Measurements from ENCODE around the gene OOSP4A. TPM values are rescaled to one million over a fixed set of nuclear protein-coding genes. Genes with fewer than 3 reads are reported as not detected.

OOSP4A gene
- total and polyA plus RNA-seq, 2 of the 4 experiments (the other 2 are of a cell fraction): not detected

DNA sequence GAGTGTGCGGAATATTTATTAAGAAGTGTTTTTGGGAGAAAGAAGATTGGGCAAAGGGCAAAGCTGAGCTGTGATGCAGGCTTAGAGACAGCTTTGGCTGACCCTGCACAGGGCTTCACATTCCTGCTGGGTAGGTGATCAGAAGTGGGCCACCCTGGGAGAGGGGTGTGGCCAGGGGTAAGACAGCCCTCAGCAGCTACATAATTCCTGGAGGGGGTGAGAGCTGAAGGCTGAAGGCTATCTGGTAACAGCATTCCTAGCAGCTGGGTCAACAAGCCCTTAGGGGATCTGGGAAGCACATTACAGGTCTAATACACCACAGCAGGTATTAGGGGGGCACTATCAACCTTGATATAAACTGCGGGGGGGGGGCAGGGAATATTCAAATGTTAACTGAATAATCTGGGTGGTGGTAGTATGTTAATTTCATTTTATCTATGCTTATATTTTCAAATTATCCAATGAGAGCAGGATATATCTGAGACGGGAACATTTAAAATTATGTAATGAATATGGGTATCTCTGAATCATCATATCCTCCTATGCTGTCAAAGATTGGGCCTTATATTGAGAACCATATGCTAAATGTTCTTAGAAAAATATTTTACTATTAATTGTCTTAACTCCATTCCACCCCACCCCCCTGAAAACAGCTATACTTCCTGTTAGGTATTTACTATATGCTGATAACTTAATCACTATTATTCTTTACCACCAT is 19.7 kb upstream of the OOSP4A start:
- ATAC-seq (ENCODE audit: low read depth) (no peak), DNase-seq (no peak)
- no peak overlapping the region for H2BK120ac ChIP-seq (ENCODE audit: low read depth, low read length)
- intact Hi-C loops (cut with micrococcal nuclease) (no loop called here), dilution Hi-C loops (cut with HindIII; ENCODE audit: low sequenced_read_pairs, unreplicated experiment) (no loop called here), in situ Hi-C loops (cut with MboI; ENCODE audit: low sequenced_read_pairs) (no loop called here)
- H4K20me1 ChIP-seq (ENCODE audit: insufficient read depth, low read length): no peaks in the 10 kb centered on the region
- no peak overlapping the region for H3K4ac ChIP-seq (ENCODE audit: low read depth, low read length)
- no peak overlapping the region for H4K8ac ChIP-seq (ENCODE audit: low read depth in 2 of 2, low read length in 2 of 2)
- H3K56ac ChIP-seq (ENCODE audit: extremely low read depth, insufficient read depth, low read length): no peak overlapping the region
- no peak overlapping the region for H2AK9ac ChIP-seq (replicated peaks; ENCODE audit: low read depth, low read length, poor library complexity)
- H2AFZ ChIP-seq (replicated peaks; ENCODE audit: low read length, poor library complexity): no peak overlapping the region
- H3K9me1 ChIP-seq (ENCODE audit: insufficient read depth, low read length): no peaks in the 10 kb centered on the region
- 71 to 100% methylated on average over 1 of the region's 3 CpGs for WGBS, 2 experiments (ENCODE audit: extremely low coverage in 2 of 2, insufficient read length in 1 of 2)
- ChIA-PET POLR2A (ENCODE audit: unreplicated experiment) (no interaction called here), CTCF (no interaction called here)
- no peaks in the 10 kb centered on the region for H3K4me1 ChIP-seq (ENCODE audit: control insufficient read depth, insufficient read depth, low read length)
- H4K91ac ChIP-seq (ENCODE audit: insufficient read depth, low read depth, low read length): no peak overlapping the region
- no peak overlapping the region for H4K5ac ChIP-seq (ENCODE audit: low read depth, low read length)
- no peak overlapping the region for H3K4me2 ChIP-seq (ENCODE audit: low read depth, low read length)
- H3K27ac ChIP-seq (ENCODE audit: insufficient read depth, low read length): no peak overlapping the region
- H2AK5ac ChIP-seq (ENCODE audit: low read depth, low read length): no peak overlapping the region
- no peaks in the 10 kb centered on the region for H3K79me1 ChIP-seq (ENCODE audit: low read depth in 1 of 2, low read length in 2 of 2)
- H3K36me3 ChIP-seq (ENCODE audit: control insufficient read depth, insufficient read depth, low read length): no peaks in the 10 kb centered on the region
- H3K23ac ChIP-seq (ENCODE audit: low read depth, low read length): no peak overlapping the region
- no peak overlapping the region for H3K4me3 ChIP-seq (ENCODE audit: insufficient read depth, low read depth, low read length)
- H2BK20ac ChIP-seq (ENCODE audit: low read depth, low read length): no peak overlapping the region
- no peak overlapping the region for H2BK15ac ChIP-seq (ENCODE audit: low read depth, low read length)
- no peaks in the 10 kb centered on the region for H3K27me3 ChIP-seq (ENCODE audit: control insufficient read depth, insufficient read depth, low read length)
- H3K9ac ChIP-seq (ENCODE audit: low read depth, low read length): no peak overlapping the region
- H3K9me3 ChIP-seq (ENCODE audit: control insufficient read depth, insufficient read depth, low read length): peaks cover 3% of the 10 kb centered on the region; the same call in 1 of the 2 replicates
- H3K18ac ChIP-seq (ENCODE audit: low read depth, low read length): no peak overlapping the region
- H3K14ac ChIP-seq (replicated peaks; ENCODE audit: low read depth, low read length): no peak overlapping the region
- no peak overlapping the region for H2BK5ac ChIP-seq (ENCODE audit: low read depth, low read length, poor library complexity, severe bottlenecking)
- BruUV-seq (replicated peaks): no TSS peak
- TF ChIP-seq, protein P1, sequence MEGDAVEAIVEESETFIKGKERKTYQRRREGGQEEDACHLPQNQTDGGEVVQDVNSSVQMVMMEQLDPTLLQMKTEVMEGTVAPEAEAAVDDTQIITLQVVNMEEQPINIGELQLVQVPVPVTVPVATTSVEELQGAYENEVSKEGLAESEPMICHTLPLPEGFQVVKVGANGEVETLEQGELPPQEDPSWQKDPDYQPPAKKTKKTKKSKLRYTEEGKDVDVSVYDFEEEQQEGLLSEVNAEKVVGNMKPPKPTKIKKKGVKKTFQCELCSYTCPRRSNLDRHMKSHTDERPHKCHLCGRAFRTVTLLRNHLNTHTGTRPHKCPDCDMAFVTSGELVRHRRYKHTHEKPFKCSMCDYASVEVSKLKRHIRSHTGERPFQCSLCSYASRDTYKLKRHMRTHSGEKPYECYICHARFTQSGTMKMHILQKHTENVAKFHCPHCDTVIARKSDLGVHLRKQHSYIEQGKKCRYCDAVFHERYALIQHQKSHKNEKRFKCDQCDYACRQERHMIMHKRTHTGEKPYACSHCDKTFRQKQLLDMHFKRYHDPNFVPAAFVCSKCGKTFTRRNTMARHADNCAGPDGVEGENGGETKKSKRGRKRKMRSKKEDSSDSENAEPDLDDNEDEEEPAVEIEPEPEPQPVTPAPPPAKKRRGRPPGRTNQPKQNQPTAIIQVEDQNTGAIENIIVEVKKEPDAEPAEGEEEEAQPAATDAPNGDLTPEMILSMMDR (conservative IDR thresholded peaks at IDR 0.05; ENCODE audit: low read depth, low read length): no peak
- TF ChIP-seq SMC3 (IDR thresholded peaks at IDR 0.05; ENCODE audit: low read depth, low read length) (no peak), NFE2L2 (IDR thresholded peaks at IDR 0.05; ENCODE audit: low read depth, low read length) (no peak), RAD21 (IDR thresholded peaks at IDR 0.05; ENCODE audit: low read length) (no peak), RFX5 (IDR thresholded peaks at IDR 0.05; ENCODE audit: low read depth, low read length) (no peak), CEBPB (IDR thresholded peaks at IDR 0.05; ENCODE audit: low read depth, low read length) (no peak), MAZ (IDR thresholded peaks at IDR 0.05; ENCODE audit: borderline replicate concordance, low read depth, low read length) (no peak), POLR2A (IDR thresholded peaks at IDR 0.05; ENCODE audit: low read depth, low read length) (no peak), MAFK (IDR thresholded peaks at IDR 0.05; ENCODE audit: low read depth, low read length) (no peak), MXI1 (IDR thresholded peaks at IDR 0.05; ENCODE audit: borderline replicate concordance, low read depth, low read length) (no peak), BHLHE40 (IDR thresholded peaks at IDR 0.05; ENCODE audit: low read depth, low read length) (no peak)
- TF ChIP-seq, protein P2, sequence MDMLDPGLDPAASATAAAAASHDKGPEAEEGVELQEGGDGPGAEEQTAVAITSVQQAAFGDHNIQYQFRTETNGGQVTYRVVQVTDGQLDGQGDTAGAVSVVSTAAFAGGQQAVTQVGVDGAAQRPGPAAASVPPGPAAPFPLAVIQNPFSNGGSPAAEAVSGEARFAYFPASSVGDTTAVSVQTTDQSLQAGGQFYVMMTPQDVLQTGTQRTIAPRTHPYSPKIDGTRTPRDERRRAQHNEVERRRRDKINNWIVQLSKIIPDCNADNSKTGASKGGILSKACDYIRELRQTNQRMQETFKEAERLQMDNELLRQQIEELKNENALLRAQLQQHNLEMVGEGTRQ (IDR thresholded peaks at IDR 0.05; ENCODE audit: low read depth, low read length): no peak
- TF ChIP-seq, protein P3, sequence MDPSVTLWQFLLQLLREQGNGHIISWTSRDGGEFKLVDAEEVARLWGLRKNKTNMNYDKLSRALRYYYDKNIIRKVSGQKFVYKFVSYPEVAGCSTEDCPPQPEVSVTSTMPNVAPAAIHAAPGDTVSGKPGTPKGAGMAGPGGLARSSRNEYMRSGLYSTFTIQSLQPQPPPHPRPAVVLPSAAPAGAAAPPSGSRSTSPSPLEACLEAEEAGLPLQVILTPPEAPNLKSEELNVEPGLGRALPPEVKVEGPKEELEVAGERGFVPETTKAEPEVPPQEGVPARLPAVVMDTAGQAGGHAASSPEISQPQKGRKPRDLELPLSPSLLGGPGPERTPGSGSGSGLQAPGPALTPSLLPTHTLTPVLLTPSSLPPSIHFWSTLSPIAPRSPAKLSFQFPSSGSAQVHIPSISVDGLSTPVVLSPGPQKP (IDR thresholded peaks at IDR 0.05; ENCODE audit: borderline replicate concordance, low read depth, low read length): no peak

Data from IMR-90 (cell line).